CD4-positive, CD25-positive, alpha-beta regulatory T cell (primary cell): ENCODE measurements around the gene EPHB2. TPM values are rescaled to one million over a fixed set of nuclear protein-coding genes. Genes with fewer than 3 reads are reported as not detected.
A peak's percentile ranks its signal among the peaks of the same experiment; 100 is the strongest.

Source experiments
- ATAC-seq, 2 donors: fragments of 150-1000 bp; cut with Tn5 transposase; one replicate each; pipeline ENCODE4 v1.10.0; 2021; ENCODE audit warnings: low read depth in 2 of 2, moderate number of reproducible peaks in 2 of 2, moderate library complexity in 1 of 2
- DNase-seq, 3 donors: peaks; one replicate each; pipeline versions ENCODE4 v3.0.0 to v3.0.0-alpha.2; 2012 to 2022; ENCODE audit warnings: mixed read lengths in 1 of 3
- H3K27ac ChIP-seq: one replicate; pipeline ENCODE4 v1.7.0; 2013; ENCODE audit warnings: mild to moderate bottlenecking, low read length; ENCODE audit not compliant: insufficient read depth, poor library complexity, severe bottlenecking
- H3K27me3 ChIP-seq: one replicate; pipeline ENCODE4 v1.7.0; 2013; ENCODE audit warnings: low read length; ENCODE audit not compliant: control insufficient read depth, insufficient read depth
- H3K36me3 ChIP-seq: one replicate; pipeline ENCODE4 v1.7.0; 2013; ENCODE audit warnings: mild to moderate bottlenecking, low read length, moderate library complexity; ENCODE audit not compliant: control insufficient read depth, insufficient read depth
- H3K4me1 ChIP-seq: 2 replicates; pipeline ENCODE4 v1.7.0; 2013; ENCODE audit warnings: mild to moderate bottlenecking, low read length; ENCODE audit not compliant: insufficient read depth, control insufficient read depth, poor library complexity, severe bottlenecking
- H3K4me3 ChIP-seq: one replicate; pipeline ENCODE4 v1.7.0; 2013; ENCODE audit warnings: low read depth, mild to moderate bottlenecking, low read length, moderate library complexity
- H3K9me3 ChIP-seq, 2 experiments: 1 replicate in 1 of 2; 2 replicates in 1 of 2; pipeline ENCODE4 v1.7.0; 2013; ENCODE audit warnings: low read length in 2 of 2, mild to moderate bottlenecking in 1 of 2, moderate library complexity in 1 of 2; ENCODE audit not compliant: control insufficient read depth in 2 of 2
- H3K27ac Mint-ChIP-seq, 3 donors: one replicate each; pipeline ENCODE4 v1.8.0; 2020 to 2022; ENCODE audit warnings: mild to moderate bottlenecking in 3 of 3, mixed read lengths in 3 of 3, moderate library complexity in 2 of 3
- H3K27me3 Mint-ChIP-seq: one replicate; pipeline ENCODE4 v1.8.0; 2022; ENCODE audit warnings: mild to moderate bottlenecking, mixed read lengths
- H3K36me3 Mint-ChIP-seq: one replicate; pipeline ENCODE4 v1.8.0; 2020; ENCODE audit warnings: mixed read lengths
- H3K4me1 Mint-ChIP-seq, 4 donors: one replicate each; pipeline ENCODE4 v1.8.0; 2020 to 2022; ENCODE audit warnings: mixed read lengths in 4 of 4, mild to moderate bottlenecking in 1 of 4
- H3K4me3 Mint-ChIP-seq, 4 donors: one replicate each; pipeline ENCODE4 v1.8.0; 2020 to 2022; ENCODE audit warnings: mild to moderate bottlenecking in 4 of 4, mixed read lengths in 4 of 4, moderate library complexity in 3 of 4
- H3K9me3 Mint-ChIP-seq, 7 donors: one replicate each; pipeline ENCODE4 v1.8.0; 2020 to 2022; ENCODE audit warnings: mixed read lengths in 7 of 7, mild to moderate bottlenecking in 3 of 7, moderate library complexity in 2 of 7
- polyA plus RNA-seq, 4 donors: library from polyadenylated mRNA; unstranded; fragments of 300-500 nt; fragmentation: Illumina TruSeq; gene quantifications; one replicate each; pipeline ENCODE4 v1.2.3, GENCODE V29; 2021
- total RNA-seq: library from RNA; stranded (reverse); gene quantifications from one replicate; pipeline ENCODE4 v1.2.3, GENCODE V29; 2022

The EPHB2 gene
- total and polyA plus RNA-seq, 5 donors from 2014 or later: not detected

DNA sequence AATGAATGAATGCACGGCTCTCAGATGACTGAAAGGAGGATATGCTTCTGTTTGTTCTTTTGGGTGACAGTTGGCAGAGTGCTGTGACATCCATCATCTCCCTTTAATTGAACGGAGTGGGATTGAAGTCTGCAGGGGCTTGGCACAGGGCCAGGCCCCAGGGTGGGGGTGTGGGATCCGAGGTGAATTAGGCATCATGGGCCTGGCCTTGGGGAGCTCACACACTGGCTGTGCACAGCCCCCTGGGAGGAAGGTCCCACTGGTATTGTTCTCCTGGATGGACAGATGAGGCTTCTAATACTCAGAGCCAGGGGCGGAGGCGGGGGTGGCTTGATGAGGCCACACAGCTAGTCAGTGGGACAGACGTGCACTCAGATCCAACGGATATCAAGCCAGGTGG is 19.3 kb downstream of the EPHB2 start:
- Mint-ChIP-seq H3K36me3 (no peaks in the 10 kb centered on the region), H3K27me3 (no peaks in the 10 kb centered on the region), H3K4me1 (no peaks in the 10 kb centered on the region), H3K27ac (no peak overlapping the region), H3K4me3 (no peak overlapping the region), H3K9me3 (no peaks in the 10 kb centered on the region)
- ATAC-seq (no peak), DNase-seq (no peak)
- Histone ChIP-seq H3K4me3 (no peak overlapping the region), H3K36me3 (no peaks in the 10 kb centered on the region), H3K27me3 (no peaks in the 10 kb centered on the region), H3K4me1 (no peaks in the 10 kb centered on the region), H3K9me3 (no peaks in the 10 kb centered on the region), H3K27ac (no peak overlapping the region)

DNA sequence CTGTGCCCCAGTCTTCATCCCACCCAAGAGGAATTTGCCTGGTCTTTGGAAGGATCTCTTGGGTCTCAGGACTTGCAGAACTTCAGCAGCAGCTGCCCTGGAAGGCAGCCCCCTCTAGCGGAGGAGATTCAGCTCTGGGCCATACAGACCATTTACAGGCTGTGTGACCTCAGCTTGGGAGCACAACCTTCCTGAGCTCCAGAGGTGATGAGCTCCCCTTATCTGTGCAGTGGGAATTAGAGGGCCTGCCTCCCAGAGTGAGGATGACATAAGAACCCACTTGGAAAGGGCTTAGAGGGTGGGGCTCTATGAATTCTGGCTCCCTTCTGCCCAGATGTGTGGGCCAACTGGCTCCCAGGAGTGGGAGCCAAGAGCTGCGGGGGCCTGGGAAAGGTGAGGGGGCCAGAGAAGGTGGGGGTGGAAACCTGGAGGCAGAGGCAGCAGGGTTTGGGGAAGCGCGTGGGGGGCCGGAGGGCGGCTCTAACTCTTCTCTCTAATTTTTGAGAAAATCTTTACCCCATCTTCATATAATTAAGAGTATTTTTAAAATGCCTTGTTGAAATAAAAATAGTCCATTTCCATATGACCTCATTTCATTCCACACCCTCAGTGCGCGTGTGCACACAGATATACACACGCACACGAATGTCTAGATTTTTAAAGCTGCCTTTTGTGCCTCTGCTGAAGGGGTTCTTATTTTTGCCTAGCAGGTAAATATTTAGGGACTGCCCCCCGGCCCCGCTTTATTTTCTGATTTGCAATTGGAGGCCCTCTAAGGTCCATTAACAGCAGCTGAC is 21.5 kb downstream of the EPHB2 start:
- Histone ChIP-seq H3K4me1 (no peaks in the 10 kb centered on the region), H3K27me3 (no peaks in the 10 kb centered on the region), H3K9me3 (no peaks in the 10 kb centered on the region), H3K27ac (no peak overlapping the region), H3K4me3 (no peak overlapping the region), H3K36me3 (no peaks in the 10 kb centered on the region)
- H3K4me1 Mint-ChIP-seq: no peaks in the 10 kb centered on the region
- no peaks in the 10 kb centered on the region for H3K36me3 Mint-ChIP-seq
- no peaks in the 10 kb centered on the region for H3K27me3 Mint-ChIP-seq
- H3K9me3 Mint-ChIP-seq: no peaks in the 10 kb centered on the region
- H3K4me3 Mint-ChIP-seq: no peak overlapping the region
- DNase-seq (no peak), ATAC-seq (no peak)
- H3K27ac Mint-ChIP-seq: no peak overlapping the region

DNA sequence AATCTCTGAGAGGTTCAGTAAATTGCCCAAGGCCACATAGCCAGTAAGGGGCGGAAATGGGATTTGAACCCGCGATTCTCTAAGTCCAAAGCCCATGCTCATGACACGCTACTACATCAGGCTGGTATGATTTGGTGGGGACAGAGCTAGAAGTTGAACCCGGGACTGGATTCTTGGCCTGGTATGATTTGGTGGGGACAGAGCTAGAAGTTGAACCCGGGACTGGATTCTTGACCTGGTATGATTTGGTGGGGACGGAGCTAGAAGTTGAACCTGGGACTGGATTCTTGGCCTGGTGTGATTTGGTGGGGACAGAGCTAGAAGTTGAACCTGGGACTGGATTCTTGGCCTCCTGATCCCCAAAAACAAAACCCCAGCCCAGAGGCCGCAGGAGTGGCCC is 23.0 kb downstream of the EPHB2 start:
- no peaks in the 10 kb centered on the region for H3K36me3 ChIP-seq
- no peaks in the 10 kb centered on the region for H3K27me3 Mint-ChIP-seq
- H3K27me3 ChIP-seq: no peaks in the 10 kb centered on the region
- no peak overlapping the region for H3K4me3 ChIP-seq
- H3K4me1 ChIP-seq: no peaks in the 10 kb centered on the region
- no peaks in the 10 kb centered on the region for H3K9me3 Mint-ChIP-seq
- DNase-seq (no peak), ATAC-seq (no peak)
- H3K4me3 Mint-ChIP-seq: peak overlapping the region in 1 of 4 donors; percentile 24
- no peak overlapping the region for H3K27ac ChIP-seq
- no peaks in the 10 kb centered on the region for H3K4me1 Mint-ChIP-seq
- no peaks in the 10 kb centered on the region for H3K9me3 ChIP-seq
- no peak overlapping the region for H3K27ac Mint-ChIP-seq
- H3K36me3 Mint-ChIP-seq: no peaks in the 10 kb centered on the region

- H3K4me3 ChIP-seq: no peak overlapping the region
- Mint-ChIP-seq H3K9me3 (no peaks in the 10 kb centered on the region), H3K36me3 (no peaks in the 10 kb centered on the region), H3K4me3 (no peak overlapping the region), H3K27ac (no peak overlapping the region), H3K4me1 (no peaks in the 10 kb centered on the region), H3K27me3 (no peaks in the 10 kb centered on the region)
- no peaks in the 10 kb centered on the region for H3K36me3 ChIP-seq
- ATAC-seq (no peak), DNase-seq (no peak)
- no peaks in the 10 kb centered on the region for H3K4me1 ChIP-seq
- H3K27ac ChIP-seq: no peak overlapping the region
- no peaks in the 10 kb centered on the region for H3K9me3 ChIP-seq
- H3K27me3 ChIP-seq: no peaks in the 10 kb centered on the region
Measured at GRCh38 chr1:22736501-22737080, 26.0 kb downstream of the EPHB2 start.

- Histone ChIP-seq H3K4me1 (no peaks in the 10 kb centered on the region), H3K9me3 (no peaks in the 10 kb centered on the region), H3K4me3 (no peak overlapping the region), H3K27ac (no peak overlapping the region), H3K27me3 (no peaks in the 10 kb centered on the region), H3K36me3 (no peaks in the 10 kb centered on the region)
- H3K4me1 Mint-ChIP-seq: no peaks in the 10 kb centered on the region
- ATAC-seq (no peak), DNase-seq (no peak)
- H3K27me3 Mint-ChIP-seq: no peaks in the 10 kb centered on the region
- H3K9me3 Mint-ChIP-seq: no peaks in the 10 kb centered on the region
- H3K36me3 Mint-ChIP-seq: no peaks in the 10 kb centered on the region
- H3K4me3 Mint-ChIP-seq: no peak overlapping the region
- no peak overlapping the region for H3K27ac Mint-ChIP-seq
Measured at GRCh38 chr1:22737374-22738068, 26.9 kb downstream of the EPHB2 start.

- Histone ChIP-seq H3K36me3 (no peaks in the 10 kb centered on the region), H3K4me1 (no peaks in the 10 kb centered on the region), H3K27ac (no peak overlapping the region), H3K9me3 (no peaks in the 10 kb centered on the region), H3K27me3 (no peaks in the 10 kb centered on the region), H3K4me3 (no peak overlapping the region)
- Mint-ChIP-seq H3K4me1 (no peaks in the 10 kb centered on the region), H3K36me3 (no peaks in the 10 kb centered on the region), H3K4me3 (no peak overlapping the region), H3K9me3 (no peaks in the 10 kb centered on the region), H3K27me3 (no peaks in the 10 kb centered on the region), H3K27ac (no peak overlapping the region)
- ATAC-seq (no peak), DNase-seq (no peak)
Measured at GRCh38 chr1:22738069-22738435, 27.4 kb downstream of the EPHB2 start.

DNA sequence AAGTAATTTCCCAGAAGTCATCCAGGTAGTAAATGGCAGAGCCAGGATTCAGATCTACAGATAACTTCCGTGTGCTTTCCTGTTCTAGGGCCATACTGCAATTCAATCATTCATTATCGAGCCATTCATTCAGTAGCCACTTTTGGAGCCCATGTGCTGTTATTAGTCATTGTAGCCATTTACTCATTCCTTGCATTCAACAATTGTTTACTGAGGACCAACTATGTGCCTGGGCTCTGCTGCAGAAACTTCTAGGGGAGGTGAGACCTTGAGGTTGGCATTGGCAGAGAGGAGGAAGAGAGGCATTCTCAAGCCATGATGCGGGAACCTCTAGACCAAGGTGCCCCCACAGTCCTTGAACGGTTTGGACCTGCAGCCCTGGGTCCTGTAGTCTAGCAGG is 27.9 kb downstream of the EPHB2 start:
- no peaks in the 10 kb centered on the region for H3K27me3 ChIP-seq
- no peak for DNase-seq
- H3K27ac ChIP-seq: no peak overlapping the region
- Mint-ChIP-seq H3K4me1 (no peaks in the 10 kb centered on the region), H3K27ac (no peak overlapping the region), H3K9me3 (no peaks in the 10 kb centered on the region), H3K4me3 (no peak overlapping the region), H3K27me3 (no peaks in the 10 kb centered on the region), H3K36me3 (no peaks in the 10 kb centered on the region)
- H3K4me1 ChIP-seq: no peaks in the 10 kb centered on the region
- no peak for ATAC-seq
- no peaks in the 10 kb centered on the region for H3K36me3 ChIP-seq
- no peaks in the 10 kb centered on the region for H3K9me3 ChIP-seq
- H3K4me3 ChIP-seq: no peak overlapping the region
